ENCODE data around the gene ERP44.

- TF ChIP-seq CTCF (optimal IDR thresholded peaks at IDR 0.05 in 1 of 3, IDR thresholded peaks at IDR 0.05 in 1 of 3, conservative IDR thresholded peaks at IDR 0.05 in 1 of 3; ENCODE audit: extremely low read depth in 1 of 3, insufficient read depth in 2 of 3, low read length in 3 of 3) = no peak
- TF ChIP-seq EZH2 (IDR thresholded peaks at IDR 0.05; ENCODE audit: low read length) = no peak
These were observed 27.5 kb downstream of the ERP44 start for GRCh38 chr9:100071271-100071670.
